GM19023 (cell line): Measurements from ENCODE around the gene NEK11.
"Not testable (repeated sequence)": the region's sequence is repeated elsewhere in the genome, so short reads cannot be mapped to it uniquely, and the experiment has no call there.

Experiments
- ATAC-seq: cut with Tn5 transposase; IDR thresholded peaks from one replicate; pipeline ENCODE4 v1.9.1; 2021; ENCODE audit warnings: mild to moderate bottlenecking, moderate library complexity; ENCODE audit not compliant: unreplicated experiment

Gene NEK11

GRCh38 chr3:131353016-131353877 is 326.6 kb downstream of the NEK11 start:
- ATAC-seq: no peak

GRCh38 chr3:131353986-131354385 is 327.3 kb downstream of the NEK11 start:
- ATAC-seq: no peak

DNA sequence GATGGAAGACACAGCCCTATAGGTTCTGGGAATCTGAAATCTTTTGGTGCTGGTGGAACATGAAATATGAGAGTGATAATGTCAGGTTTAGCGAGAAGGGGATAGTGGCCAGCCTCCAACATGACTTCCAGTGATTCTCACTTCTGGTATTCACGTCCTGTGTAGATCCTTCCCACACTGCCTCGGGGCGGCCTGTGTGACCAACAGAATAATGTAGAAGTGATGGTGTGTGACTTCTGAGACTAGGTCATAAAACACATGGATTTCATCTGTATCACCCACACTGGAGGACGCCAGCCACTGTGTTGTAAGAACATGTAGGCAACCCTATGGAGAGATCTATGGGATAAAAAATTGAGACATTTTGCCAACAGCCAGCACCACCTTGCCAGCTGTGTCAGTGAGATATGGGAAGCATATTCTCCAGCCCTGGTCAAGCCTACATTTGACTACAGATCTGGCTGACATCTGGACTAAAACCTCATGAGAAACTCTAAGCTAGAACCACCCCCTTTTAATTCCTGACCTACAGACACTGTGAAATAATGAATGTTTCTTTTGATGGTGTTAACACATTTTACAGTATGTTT is 329.4 kb downstream of the NEK11 start:
- ATAC-seq: no peak

DNA sequence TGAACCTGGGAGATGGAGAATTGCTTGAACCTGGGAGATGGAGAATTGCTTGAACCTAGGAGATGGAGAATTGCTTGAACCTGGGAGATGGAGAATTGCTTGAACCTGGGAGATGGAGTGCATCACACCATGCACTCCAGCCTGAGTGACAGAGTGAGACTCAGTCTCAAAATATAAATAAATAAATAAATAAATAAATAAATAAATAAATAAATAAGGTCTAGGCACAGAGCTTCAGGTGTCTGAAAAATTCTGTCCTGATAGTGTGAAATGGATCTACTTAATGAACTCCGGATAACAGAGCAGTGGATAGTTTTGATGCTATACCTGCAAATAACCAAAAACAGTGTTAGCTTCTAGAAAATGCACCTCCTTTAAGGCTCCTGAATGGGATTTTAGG is 330.6 kb downstream of the NEK11 start:
- no peak for ATAC-seq

DNA sequence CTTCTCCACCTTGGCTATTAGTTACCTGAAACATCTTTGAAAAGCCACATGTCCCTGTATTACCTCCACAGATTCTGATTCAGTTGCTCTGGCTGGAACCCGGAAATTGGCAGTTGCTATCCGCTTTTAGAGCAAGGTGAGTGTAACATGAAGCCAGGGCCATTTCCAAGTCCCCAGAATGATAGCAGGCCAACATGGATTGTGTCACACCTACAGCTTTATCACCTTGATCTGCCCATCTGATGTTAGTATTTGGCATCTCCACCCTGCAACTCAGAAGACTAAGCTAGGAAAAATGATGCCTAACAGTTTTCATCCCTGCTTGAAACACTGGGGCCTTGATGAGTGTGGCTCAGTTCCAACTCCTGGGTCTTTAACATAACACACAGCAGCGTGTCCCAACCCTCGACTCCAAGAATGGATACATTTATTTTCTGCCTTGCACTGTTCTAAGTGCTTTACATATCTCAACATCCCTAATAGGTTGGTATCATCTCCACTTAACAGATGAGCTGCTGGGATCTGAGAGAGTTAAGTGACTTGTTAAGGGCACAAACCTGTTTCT is 333.6 kb downstream of the NEK11 start:
- no peak for ATAC-seq

GRCh38 chr3:131361066-131361463 is 334.4 kb downstream of the NEK11 start:
- ATAC-seq: not testable (repeated sequence)

- ATAC-seq: peak; percentile 91
Observed at GRCh38 chr3:131361464-131362421, 335.1 kb downstream of the NEK11 start.

GRCh38 chr3:131363275-131363674 is 336.6 kb downstream of the NEK11 start:
- no peak for ATAC-seq

GRCh38 chr3:131370935-131371687 is 344.4 kb downstream of the NEK11 start:
- no peak for ATAC-seq

- ATAC-seq: no peak
Observed at GRCh38 chr3:131371688-131372066, 345.0 kb downstream of the NEK11 start.

DNA sequence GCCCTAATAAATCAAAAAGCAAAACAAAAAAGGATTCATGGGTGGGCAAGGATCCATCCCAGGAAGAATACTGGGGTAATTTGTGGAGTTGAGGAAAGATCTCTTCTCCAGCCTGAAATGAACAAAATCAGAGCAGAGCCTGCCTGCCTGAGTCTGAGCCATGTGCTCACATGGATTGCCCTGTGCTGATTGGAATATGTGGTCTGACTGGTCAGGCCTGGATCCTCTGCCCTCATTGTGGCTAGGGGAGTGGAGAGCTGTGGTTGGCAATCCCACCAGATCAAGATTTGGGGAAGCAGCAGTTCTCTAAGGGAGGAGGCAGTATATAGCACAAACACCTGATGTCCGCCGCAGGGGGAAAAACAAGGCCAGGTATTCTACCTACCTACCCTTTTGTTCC is 348.1 kb downstream of the NEK11 start:
- no peak for ATAC-seq

GRCh38 chr3:131380821-131381444 is 354.3 kb downstream of the NEK11 start:
- ATAC-seq: peak; percentile 11

GRCh38 chr3:131381445-131382291 is 355.0 kb downstream of the NEK11 start, which contains the start of gene NUDT16:
Gene NUDT16 (plus strand): TSS chr3:131381774. CDS start chr3:131381805, 31 bp downstream.
- ATAC-seq: peak; percentile 99

- no peak for ATAC-seq
Observed at GRCh38 chr3:131386429-131387165, 359.9 kb downstream of the NEK11 start.

- ATAC-seq: no peak
Observed at GRCh38 chr3:131387796-131388489, 361.3 kb downstream of the NEK11 start.

- no peak for ATAC-seq
Observed at GRCh38 chr3:131388490-131388799, 361.8 kb downstream of the NEK11 start.

DNA sequence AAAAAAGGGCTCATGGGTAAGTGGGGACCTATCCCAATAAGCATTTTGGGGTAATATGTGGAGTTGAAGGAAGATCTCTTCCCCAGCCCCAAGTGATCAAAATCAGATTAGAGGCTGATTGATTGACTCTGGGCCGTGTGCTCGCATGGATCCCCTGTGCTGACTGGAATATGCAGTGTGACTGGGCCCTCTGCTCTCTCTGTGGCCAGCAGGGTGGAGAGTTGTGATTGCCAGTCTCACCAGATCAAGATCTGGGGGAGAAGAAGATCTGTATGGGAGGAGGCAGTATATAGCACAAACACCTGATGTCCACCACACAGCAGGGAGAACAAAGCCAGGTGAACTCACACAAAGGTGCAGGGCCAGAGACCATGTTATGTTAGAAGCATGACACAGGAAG is 363.7 kb downstream of the NEK11 start:
- no peak for ATAC-seq

GRCh38 chr3:131393051-131393450 is 366.4 kb downstream of the NEK11 start:
- no peak for ATAC-seq
